Transverse colon (tissue), 4 donors: ENCODE results near the gene FAM8A1.

ENCODE experiments used
- CTCF ChIP-seq, 5 experiments: fragments of 200-600 bp in 3 of 5; fragments of 450-650 bp in 2 of 5; sonication (generic) in 3 of 5; IDR thresholded peaks; 1 replicate in 2 of 5; 2 replicates in 3 of 5; pipeline ENCODE4 v1.5.1; 2016 to 2017; ENCODE audit warnings: antibody characterized with exemption in 5 of 5, inconsistent platforms in 3 of 5, mild to moderate bottlenecking in 2 of 5, moderate library complexity in 1 of 5
- POLR2AphosphoS5 ChIP-seq, 3 donors: sonication (generic); formaldehyde crosslinking; IDR thresholded peaks; one replicate each; pipeline ENCODE4 v1.6.1; 2016; ENCODE audit warnings: antibody characterized with exemption in 3 of 3

GRCh38 chr6:17552861-17553260, 47.2 kb upstream of the FAM8A1 start:
- no peak for TF ChIP-seq CTCF (IDR thresholded peaks at IDR 0.05)
- no peak for TF ChIP-seq POLR2AphosphoS5 (IDR thresholded peaks at IDR 0.05)
